Activated naive CD8-positive, alpha-beta T cell treated with anti-CD3 and anti-CD28 coated beads, Interleukin-2, amount 10 ng/mL, durations not matched to agents 7 days and 5 days (primary cell): ENCODE data around the gene AGAP2. TPM values are rescaled to one million over a fixed set of nuclear protein-coding genes. Genes with fewer than 3 reads are reported as not detected.
A peak's percentile ranks its signal among the peaks of the same experiment; 100 is the strongest.

Experiments
- ATAC-seq: fragments of 150-1000 bp; cut with Tn5 transposase; one replicate; pipeline ENCODE4 v1.10.0; 2021; ENCODE audit warnings: low read depth, moderate library complexity
- POLR2A ChIA-PET: fragments of 350-600 bp; sonication (Branson Sonifier 250); formaldehyde crosslinking; loops from one replicate; lab custom pipeline; 2021; ENCODE audit warnings: antibody characterized with exemption; lab: Charles Lee
- DNase-seq: peaks from one replicate; pipeline ENCODE4 v3.0.0; 2021
- H3K27ac Mint-ChIP-seq: one replicate; pipeline ENCODE4 v1.8.0; 2022; ENCODE audit warnings: mild to moderate bottlenecking, mixed read lengths
- H3K27me3 Mint-ChIP-seq: one replicate; pipeline ENCODE4 v1.8.0; 2022; ENCODE audit warnings: mild to moderate bottlenecking, moderate library complexity, mixed read lengths
- H3K36me3 Mint-ChIP-seq: one replicate; pipeline ENCODE4 v1.8.0; 2021; ENCODE audit warnings: mild to moderate bottlenecking, mixed read lengths
- H3K4me1 Mint-ChIP-seq: one replicate; pipeline ENCODE4 v1.8.0; 2021; ENCODE audit warnings: mixed read lengths
- H3K4me3 Mint-ChIP-seq: one replicate; pipeline ENCODE4 v1.8.0; 2022; ENCODE audit warnings: mild to moderate bottlenecking, moderate library complexity, mixed read lengths
- H3K9me3 Mint-ChIP-seq: one replicate; pipeline ENCODE4 v1.8.0; 2021; ENCODE audit warnings: mixed read lengths
- total RNA-seq, 2 experiments: library from RNA; stranded (reverse); gene quantifications; one replicate each; pipeline ENCODE4 v1.2.3, GENCODE V29; 2021

The AGAP2 gene
- total RNA-seq = 10 to 100 TPM; 68.3 to 71.6 TPM

DNA sequence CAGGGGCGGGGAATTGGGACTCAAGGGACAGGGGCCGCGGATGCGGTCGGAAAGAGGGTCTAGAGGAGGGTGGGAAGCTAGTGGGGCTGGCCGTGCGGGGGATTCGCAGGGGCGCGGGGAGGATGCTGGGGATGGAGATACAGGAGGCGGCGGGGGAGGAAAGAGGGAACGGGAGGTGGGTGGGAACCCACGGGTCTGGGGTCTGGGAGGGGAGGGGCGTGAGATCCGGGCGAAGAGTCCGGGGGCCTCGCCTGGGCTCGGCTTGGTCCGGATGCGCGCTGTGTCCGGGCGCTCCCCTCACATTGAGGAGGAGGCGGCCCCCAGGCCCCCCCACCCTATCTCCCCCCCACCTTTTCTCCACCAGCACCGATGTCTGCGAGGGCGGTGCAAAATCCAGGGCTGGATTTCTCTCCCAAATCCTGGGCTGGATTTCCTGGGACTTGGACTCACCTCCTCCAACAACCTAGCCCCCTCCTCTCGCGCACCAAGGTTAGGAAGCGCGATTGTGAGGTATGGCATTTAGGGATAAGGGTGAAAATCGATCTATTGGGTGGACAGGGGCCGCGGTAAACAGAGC is at the start of gene AGAP2:
Gene AGAP2 (minus strand): TSS at position 82 of the 577 bp plus-strand sequence. CDS start 496 bp downstream, outside the sequence.
- H3K27ac Mint-ChIP-seq = peak within 1 kb of the TSS; percentile 42
- DNase-seq (no peak), ATAC-seq (no peak)
- H3K27me3 Mint-ChIP-seq = no peaks in the 10 kb centered on the region
- H3K4me1 Mint-ChIP-seq = peaks cover 39% of the 10 kb centered on the region
- POLR2A ChIA-PET = interaction anchor here (1.5 kb wide), 1 partner anchor 7 kb away, joined by 3 read pairs; no protein-coding TSS in a partner anchor
- H3K9me3 Mint-ChIP-seq = no peaks in the 10 kb centered on the region
- H3K4me3 Mint-ChIP-seq = peak within 1 kb of the TSS; percentile 88
- peaks cover 21% of the 10 kb centered on the region for H3K36me3 Mint-ChIP-seq

DNA sequence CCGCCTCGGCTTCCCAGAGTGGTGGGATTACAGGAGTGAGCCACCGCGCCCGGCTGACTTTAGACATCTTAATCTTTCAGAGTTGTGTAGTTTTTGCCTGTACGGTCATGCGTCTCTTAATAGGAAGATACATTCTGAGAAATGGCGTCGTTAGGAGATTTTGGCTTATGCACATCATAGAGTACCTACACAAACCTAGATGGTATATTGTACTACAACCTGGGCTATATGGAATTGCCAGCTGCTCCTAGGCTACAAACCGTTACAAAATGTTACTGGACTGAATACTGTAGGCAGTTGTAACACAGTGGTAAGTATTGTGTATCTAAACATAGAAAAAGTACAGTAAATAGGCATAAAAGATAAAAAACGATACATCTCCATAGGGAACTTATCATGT is 45.3 kb upstream of the AGAP2 start:
- H3K4me1 Mint-ChIP-seq = peaks cover 33% of the 10 kb centered on the region
- POLR2A ChIA-PET = interaction anchor here (1.2 kb wide), 1 partner anchor 100 kb away, joined by 4 read pairs; no protein-coding TSS in a partner anchor
- H3K27ac Mint-ChIP-seq = peak overlapping the region; percentile 55

GRCh38 chr12:57783466-57783801 is 44.9 kb upstream of the AGAP2 start:
- H3K9me3 Mint-ChIP-seq = no peaks in the 10 kb centered on the region

More for the DNA sequence above, 45.3 kb upstream of the AGAP2 start:
- no peaks in the 10 kb centered on the region for H3K27me3 Mint-ChIP-seq
- H3K36me3 Mint-ChIP-seq = peaks cover 3% of the 10 kb centered on the region
- ATAC-seq (no peak), DNase-seq (no peak)
- H3K4me3 Mint-ChIP-seq = peak overlapping the region; percentile 67
- no peaks in the 10 kb centered on the region for H3K9me3 Mint-ChIP-seq

GRCh38 chr12:57782608-57783465 is 44.3 kb upstream of the AGAP2 start, which contains the start of gene TSFM:
TSFM (plus strand) TSS chr12:57782787; CDS start chr12:57782802, 15 bp downstream.
- no peaks in the 10 kb centered on the region for H3K9me3 Mint-ChIP-seq
- no peaks in the 10 kb centered on the region for H3K27me3 Mint-ChIP-seq
- H3K36me3 Mint-ChIP-seq = peaks cover 3% of the 10 kb centered on the region
- ATAC-seq (peak; percentile 88), DNase-seq (peak; percentile 98)
- peak within 1 kb of the TSS; percentile 96 for H3K4me3 Mint-ChIP-seq
- POLR2A ChIA-PET = interaction anchor here (0.7 to 3.0 kb wide), 12 partner anchors 8 to 159 kb away, joined by 3 to 29 read pairs (median 3); partner anchors contain the start of genes ATP23, EEF1AKMT3 and METTL1
- H3K27ac Mint-ChIP-seq = peak within 1 kb of the TSS; percentile 93
- peaks cover 33% of the 10 kb centered on the region for H3K4me1 Mint-ChIP-seq

More at GRCh38 chr12:57783466-57783801, 44.9 kb upstream of the AGAP2 start:
- peaks cover 33% of the 10 kb centered on the region for H3K4me1 Mint-ChIP-seq
- ATAC-seq (no peak), DNase-seq (no peak)
- H3K4me3 Mint-ChIP-seq = peak overlapping the region; percentile 96
- peaks cover 3% of the 10 kb centered on the region for H3K36me3 Mint-ChIP-seq
- POLR2A ChIA-PET = interaction anchor here (0.7 to 3.0 kb wide), 10 partner anchors 9 to 158 kb away, joined by 3 to 29 read pairs (median 3); partner anchors contain the start of genes ATP23, EEF1AKMT3 and METTL1
- H3K27ac Mint-ChIP-seq = peak overlapping the region; percentile 93
- no peaks in the 10 kb centered on the region for H3K27me3 Mint-ChIP-seq

DNA sequence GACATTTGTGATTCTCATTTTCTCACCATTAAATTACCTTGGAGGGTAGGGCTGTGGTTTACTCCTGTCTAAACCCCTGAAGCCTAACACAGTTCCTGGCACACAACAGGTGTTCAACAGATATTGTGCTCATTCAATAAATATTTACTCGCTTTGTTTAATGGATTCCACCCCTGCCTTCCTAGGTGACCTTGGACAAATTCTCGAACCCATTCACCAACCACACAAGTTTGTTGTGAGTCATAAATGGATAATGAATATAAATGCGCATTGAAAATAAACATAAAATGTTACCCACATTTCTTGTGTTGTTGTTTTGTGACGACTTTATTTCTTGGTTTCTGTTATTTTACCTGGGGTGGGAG is 43.7 kb upstream of the AGAP2 start:
- peak overlapping the region; percentile 96 for H3K4me3 Mint-ChIP-seq
- no peaks in the 10 kb centered on the region for H3K27me3 Mint-ChIP-seq
- no peak for DNase-seq
- POLR2A ChIA-PET = interaction anchor here (1.0 to 3.0 kb wide), 2 partner anchors 10 to 23 kb away, joined by 3 to 29 read pairs; partner anchors contain the start of genes EEF1AKMT3 and METTL1
- ATAC-seq = no peak
- H3K36me3 Mint-ChIP-seq = peaks cover 3% of the 10 kb centered on the region
- peaks cover 33% of the 10 kb centered on the region for H3K4me1 Mint-ChIP-seq
- no peaks in the 10 kb centered on the region for H3K9me3 Mint-ChIP-seq
- H3K27ac Mint-ChIP-seq = peak overlapping the region; percentile 93

DNA sequence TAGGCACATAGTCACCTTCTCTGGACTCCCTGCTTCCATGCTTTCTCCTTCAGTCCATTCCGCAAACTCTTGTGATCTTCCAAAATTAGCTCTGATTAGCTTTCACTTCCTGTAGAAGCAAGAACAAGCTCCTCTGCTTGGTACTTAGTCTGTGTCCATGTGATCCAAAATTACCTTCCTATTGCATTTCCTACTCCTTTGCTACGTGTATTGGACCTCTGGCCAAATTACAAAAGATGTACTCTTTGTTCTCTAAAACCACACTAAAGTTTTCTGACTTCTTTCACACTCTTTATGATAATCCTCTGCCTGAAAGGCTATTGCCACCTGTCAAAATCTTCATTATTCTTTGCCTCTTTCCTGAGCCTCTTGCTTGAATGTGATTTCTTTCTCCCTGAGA is 43.3 kb upstream of the AGAP2 start:
- peak overlapping the region; percentile 93 for H3K27ac Mint-ChIP-seq
- no peaks in the 10 kb centered on the region for H3K9me3 Mint-ChIP-seq
- peaks cover 3% of the 10 kb centered on the region for H3K36me3 Mint-ChIP-seq
- ATAC-seq (no peak), DNase-seq (no peak)
- H3K4me1 Mint-ChIP-seq = peaks cover 33% of the 10 kb centered on the region
- POLR2A ChIA-PET = interaction anchor here (0.7 to 3.0 kb wide), 5 partner anchors 9 to 40 kb away, joined by 4 to 29 read pairs (median 5); partner anchors contain the start of genes CYP27B1, EEF1AKMT3, MARCHF9 and METTL1
- no peaks in the 10 kb centered on the region for H3K27me3 Mint-ChIP-seq
- peak overlapping the region; percentile 13 for H3K4me3 Mint-ChIP-seq

- ATAC-seq = no peak
Measured at GRCh38 chr12:57781244-57781643, 42.7 kb upstream of the AGAP2 start.

GRCh38 chr12:57780284-57780897 is 41.8 kb upstream of the AGAP2 start:
- POLR2A ChIA-PET = interaction anchor here (3.0 kb wide), 1 partner anchor 8 kb away, joined by 29 read pairs; the partner anchor contains the start of genes EEF1AKMT3 and METTL1
- ATAC-seq (no peak), DNase-seq (no peak)
- Mint-ChIP-seq H3K27ac (peak overlapping the region; percentile 93), H3K4me3 (peak overlapping the region; percentile 32), H3K4me1 (peaks cover 33% of the 10 kb centered on the region), H3K27me3 (no peaks in the 10 kb centered on the region), H3K36me3 (peaks cover 6% of the 10 kb centered on the region), H3K9me3 (no peaks in the 10 kb centered on the region)

More at GRCh38 chr12:57781244-57781643, 42.7 kb upstream of the AGAP2 start:
- H3K4me1 Mint-ChIP-seq = peaks cover 30% of the 10 kb centered on the region
- peak overlapping the region; percentile 93 for H3K27ac Mint-ChIP-seq
- no peaks in the 10 kb centered on the region for H3K9me3 Mint-ChIP-seq
- DNase-seq = no peak
- H3K36me3 Mint-ChIP-seq = peaks cover 3% of the 10 kb centered on the region
- POLR2A ChIA-PET = interaction anchor here (0.7 to 3.0 kb wide), 5 partner anchors 9 to 39 kb away, joined by 4 to 29 read pairs (median 5); partner anchors contain the start of genes CYP27B1, EEF1AKMT3, MARCHF9 and METTL1
- H3K27me3 Mint-ChIP-seq = no peaks in the 10 kb centered on the region
- peak overlapping the region; percentile 13 for H3K4me3 Mint-ChIP-seq

DNA sequence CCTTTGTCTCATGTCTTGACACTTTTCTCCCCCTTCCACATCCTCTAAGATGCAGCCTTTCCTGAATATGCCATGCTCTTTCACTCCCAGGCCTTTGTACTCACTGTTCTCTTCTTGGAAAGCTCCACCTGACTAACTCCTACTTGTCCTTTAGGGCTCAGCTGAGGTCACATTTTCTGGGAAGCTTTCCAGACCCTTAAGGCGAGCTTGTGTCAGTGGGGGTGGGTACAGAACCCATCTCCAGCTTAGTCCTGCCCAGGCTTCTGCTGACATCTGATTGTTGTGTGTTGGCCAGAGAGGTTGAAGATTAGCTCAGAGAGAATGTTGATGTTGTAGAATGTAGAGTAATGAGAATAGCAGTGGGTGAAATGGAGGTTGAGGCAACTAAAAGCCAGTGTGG is 41.2 kb upstream of the AGAP2 start:
- Mint-ChIP-seq H3K36me3 (peaks cover 6% of the 10 kb centered on the region), H3K27ac (peak overlapping the region; percentile 47), H3K9me3 (no peaks in the 10 kb centered on the region), H3K4me3 (no peak overlapping the region), H3K4me1 (peaks cover 33% of the 10 kb centered on the region), H3K27me3 (no peaks in the 10 kb centered on the region)
- DNase-seq = no peak
- no peak for ATAC-seq
- POLR2A ChIA-PET = no interaction called here

GRCh38 chr12:57777911-57778310 is 39.4 kb upstream of the AGAP2 start:
- H3K36me3 Mint-ChIP-seq = peaks cover 7% of the 10 kb centered on the region
- H3K27ac Mint-ChIP-seq = no peak overlapping the region
- peaks cover 29% of the 10 kb centered on the region for H3K4me1 Mint-ChIP-seq
- no peak overlapping the region for H3K4me3 Mint-ChIP-seq
- DNase-seq (no peak), ATAC-seq (no peak)
- H3K9me3 Mint-ChIP-seq = no peaks in the 10 kb centered on the region
- H3K27me3 Mint-ChIP-seq = no peaks in the 10 kb centered on the region
- POLR2A ChIA-PET = no interaction called here

- ATAC-seq = no peak
- Mint-ChIP-seq H3K27ac (no peak overlapping the region), H3K9me3 (no peaks in the 10 kb centered on the region), H3K27me3 (no peaks in the 10 kb centered on the region), H3K4me1 (peaks cover 27% of the 10 kb centered on the region), H3K4me3 (no peak overlapping the region), H3K36me3 (peaks cover 8% of the 10 kb centered on the region)
- no peak for DNase-seq
- POLR2A ChIA-PET = no interaction called here
Measured at GRCh38 chr12:57777367-57777766, 38.8 kb upstream of the AGAP2 start.

DNA sequence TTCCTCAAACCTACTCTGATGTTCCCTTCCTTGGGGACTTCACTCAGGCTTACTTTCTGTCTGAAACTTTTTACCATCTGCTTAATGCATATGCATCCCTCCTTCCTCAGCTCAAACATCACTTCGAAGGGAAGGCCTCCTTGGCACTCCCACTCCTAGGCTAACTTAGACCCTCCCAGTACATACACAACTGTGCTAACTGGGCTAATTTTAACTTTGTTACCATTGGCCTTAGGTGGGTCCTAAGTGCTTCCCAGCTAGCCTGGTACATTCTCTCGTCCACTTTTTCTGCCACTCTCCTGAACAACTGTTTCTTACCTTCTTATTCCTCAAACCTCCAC is 37.7 kb upstream of the AGAP2 start:
- DNase-seq (no peak), ATAC-seq (no peak)
- Mint-ChIP-seq H3K9me3 (no peaks in the 10 kb centered on the region), H3K36me3 (peaks cover 8% of the 10 kb centered on the region), H3K4me3 (no peak overlapping the region), H3K4me1 (peaks cover 25% of the 10 kb centered on the region), H3K27ac (no peak overlapping the region), H3K27me3 (no peaks in the 10 kb centered on the region)
- POLR2A ChIA-PET = no interaction called here
